GM12874 (cell line): ENCODE results near the gene FOXQ1.

Experiments used
- CTCF ChIP-seq: IDR thresholded peaks from 2 replicates; pipeline ENCODE4 v1.5.1; 2011; ENCODE audit warnings: low read depth, mild to moderate bottlenecking, control low read depth, low read length, moderate library complexity; ENCODE audit not compliant: insufficient read depth

FOXQ1 gene

GRCh38 chr6:1296079-1296478 lies 15.8 kb upstream of the FOXQ1 start:
- no peak for TF ChIP-seq CTCF

GRCh38 chr6:1296542-1296941 lies 15.4 kb upstream of the FOXQ1 start:
- no peak for TF ChIP-seq CTCF

- no peak for TF ChIP-seq CTCF
These were observed 14.2 kb upstream of the FOXQ1 start for GRCh38 chr6:1297746-1298145.

GRCh38 chr6:1298768-1299167 lies 13.1 kb upstream of the FOXQ1 start:
- no peak for TF ChIP-seq CTCF

GRCh38 chr6:1306133-1306532 lies 5.8 kb upstream of the FOXQ1 start:
- TF ChIP-seq CTCF, result no peak

- no peak for TF ChIP-seq CTCF
These were observed 2.5 kb upstream of the FOXQ1 start for GRCh38 chr6:1309366-1309765.

GRCh38 chr6:1310628-1311399 lies 1.1 kb upstream of the FOXQ1 start:
- no peak for TF ChIP-seq CTCF
